Trophoblast cell (in vitro differentiated cells and primary cell): ENCODE results near the gene MLN.

Experiments
- DNase-seq, 2 donors: peaks; one replicate each; pipeline ENCODE4 v3.0.0-alpha.2; 2016
- H2AFZ ChIP-seq: 2 replicates; pipeline ENCODE4 v1.6.1; 2013; ENCODE audit warnings: low read length, moderate library complexity, mild to moderate bottlenecking; ENCODE audit not compliant: insufficient read depth, poor library complexity
- H2AK5ac ChIP-seq: 2 replicates; pipeline ENCODE4 v1.6.1; 2013; ENCODE audit warnings: mild to moderate bottlenecking, low read length
- H2BK120ac ChIP-seq: 2 replicates; pipeline ENCODE4 v1.6.1; 2013; ENCODE audit warnings: low read length, mild to moderate bottlenecking, moderate library complexity; ENCODE audit not compliant: insufficient read depth, poor library complexity
- H2BK12ac ChIP-seq: 2 replicates; pipeline ENCODE4 v1.6.1; 2013; ENCODE audit warnings: mild to moderate bottlenecking, low read length, moderate library complexity
- H2BK5ac ChIP-seq: 2 replicates; pipeline ENCODE4 v1.6.1; 2013; ENCODE audit warnings: low read length, low read depth, moderate library complexity, mild to moderate bottlenecking; ENCODE audit not compliant: poor library complexity
- H3K14ac ChIP-seq: 2 replicates; pipeline ENCODE4 v1.6.1; 2013; ENCODE audit warnings: mild to moderate bottlenecking, low read length
- H3K18ac ChIP-seq: 2 replicates; pipeline ENCODE4 v1.6.1; 2013; ENCODE audit warnings: mild to moderate bottlenecking, low read length
- H3K23ac ChIP-seq: 2 replicates; pipeline ENCODE4 v1.6.1; 2013; ENCODE audit warnings: low read length
- H3K27ac ChIP-seq: 2 replicates; pipeline ENCODE4 v1.5.1; 2013; ENCODE audit warnings: low read depth, mild to moderate bottlenecking, inconsistent platforms, low read length, moderate library complexity
- H3K27me3 ChIP-seq: 2 replicates; pipeline ENCODE4 v1.6.1; 2013; ENCODE audit warnings: inconsistent platforms, mild to moderate bottlenecking, low read length, moderate library complexity; ENCODE audit not compliant: insufficient read depth
- H3K36me3 ChIP-seq, 2 experiments: 1 replicate in 1 of 2; 2 replicates in 1 of 2; pipeline ENCODE4 v1.6.1; 2013; ENCODE audit warnings: low read length in 2 of 2, mild to moderate bottlenecking in 2 of 2, moderate library complexity in 1 of 2; ENCODE audit not compliant: insufficient read depth in 2 of 2, control insufficient read depth in 1 of 2
- H3K4ac ChIP-seq: 2 replicates; pipeline ENCODE4 v1.6.1; 2013; ENCODE audit warnings: low read depth, mild to moderate bottlenecking, low read length, moderate library complexity
- H3K4me1 ChIP-seq, 2 experiments: 1 replicate in 1 of 2; 2 replicates in 1 of 2; pipeline ENCODE4 v1.6.1; 2013; ENCODE audit warnings: low read length in 2 of 2, mild to moderate bottlenecking in 2 of 2, moderate library complexity in 1 of 2; ENCODE audit not compliant: insufficient read depth in 2 of 2, control insufficient read depth in 1 of 2
- H3K4me2 ChIP-seq: 2 replicates; pipeline ENCODE4 v1.6.1; 2013; ENCODE audit warnings: inconsistent platforms, mild to moderate bottlenecking, low read length, moderate library complexity
- H3K4me3 ChIP-seq: 2 replicates; pipeline ENCODE4 v1.5.1; 2013; ENCODE audit warnings: mild to moderate bottlenecking, low read depth, low read length, inconsistent platforms
- H3K79me1 ChIP-seq: one replicate; pipeline ENCODE4 v1.6.1; 2013; ENCODE audit warnings: low read length
- H3K79me2 ChIP-seq: 2 replicates; pipeline ENCODE4 v1.6.1; 2013; ENCODE audit warnings: low read length, mild to moderate bottlenecking; ENCODE audit not compliant: control insufficient read depth, insufficient read depth, poor library complexity
- H3K9ac ChIP-seq: 2 replicates; pipeline ENCODE4 v1.6.1; 2013; ENCODE audit warnings: mild to moderate bottlenecking, low read length
- H3K9me3 ChIP-seq: 2 replicates; pipeline ENCODE4 v1.6.1; 2013; ENCODE audit warnings: low read depth, mild to moderate bottlenecking, control low read depth, inconsistent platforms, low read length; ENCODE audit not compliant: insufficient read depth
- H4K12ac ChIP-seq: 2 replicates; pipeline ENCODE4 v1.6.1; 2013; ENCODE audit warnings: low read depth, mild to moderate bottlenecking, low read length, moderate library complexity
- H4K8ac ChIP-seq: 2 replicates; pipeline ENCODE4 v1.6.1; 2013; ENCODE audit warnings: low read depth, mild to moderate bottlenecking, low read length, moderate library complexity
- H4K91ac ChIP-seq: one replicate; pipeline ENCODE4 v1.6.1; 2013; ENCODE audit warnings: low read depth, mild to moderate bottlenecking, low read length, moderate library complexity
- WGBS: extraction: QIAGEN DNeasy Blood & Tissue Kit; methylation state at CpG from one replicate; pipeline ENCODE4 v1.1.7; 2013; ENCODE audit warnings: missing lambda C conversion rate; ENCODE audit not compliant: insufficient read length, insufficient coverage; ENCODE audit errors: extremely low coverage; 5-methylcytosine and 5-hydroxymethylcytosine counted together

Gene MLN

DNA sequence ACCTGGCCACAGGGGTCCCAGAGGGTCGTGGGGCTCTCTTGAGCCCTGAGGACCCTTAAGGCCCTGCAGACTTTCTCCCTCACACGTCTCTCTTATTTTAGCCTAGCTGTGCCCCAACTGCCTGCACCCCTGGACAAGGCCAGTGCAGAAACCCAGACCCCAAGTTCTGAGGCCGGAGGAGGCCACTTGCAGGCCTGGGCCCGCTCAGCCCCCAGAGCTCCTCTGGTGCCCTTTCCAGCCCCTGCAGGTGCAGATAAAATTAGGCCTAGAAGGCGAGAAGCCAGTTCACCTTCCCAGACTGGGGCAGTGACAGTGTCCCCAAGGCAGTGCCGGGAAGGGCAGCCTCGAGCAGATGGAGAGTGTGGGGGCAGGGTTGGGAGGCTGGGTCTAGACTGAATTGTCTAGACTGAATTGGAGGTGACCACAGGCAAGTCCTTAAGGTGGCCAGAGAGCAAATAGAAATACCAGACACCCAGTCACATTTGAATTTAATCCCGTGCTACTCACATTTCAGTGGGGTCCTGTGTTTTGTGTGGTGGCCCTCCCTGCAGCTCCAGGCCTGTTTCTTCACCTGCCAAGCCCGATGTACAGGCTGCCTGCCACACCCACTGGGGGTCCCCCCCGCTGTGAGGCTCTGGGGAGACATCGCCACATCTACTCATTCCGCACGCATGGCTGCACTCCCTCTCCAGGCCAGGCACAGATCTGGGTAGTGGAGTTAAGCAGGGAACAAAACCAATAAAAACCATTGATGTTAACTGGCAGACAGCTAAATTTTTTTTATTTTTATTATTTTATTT is 48.5 kb downstream of the MLN start:
- Histone ChIP-seq H2BK12ac (no peak overlapping the region), H3K9me3 (no peaks in the 10 kb centered on the region), H3K27me3 (no peaks in the 10 kb centered on the region), H2AFZ (no peak overlapping the region), H2BK5ac (no peak overlapping the region), H3K9ac (no peak overlapping the region), H3K36me3 (no peaks in the 10 kb centered on the region), H3K18ac (no peak overlapping the region), H2AK5ac (no peak overlapping the region), H2BK120ac (no peak overlapping the region), H3K23ac (no peak overlapping the region), H4K8ac (no peak overlapping the region), H4K12ac (no peak overlapping the region), H3K4me3 (no peak overlapping the region), H3K79me1 (no peaks in the 10 kb centered on the region), H3K4me2 (no peak overlapping the region), H4K91ac (no peak overlapping the region), H3K79me2 (no peaks in the 10 kb centered on the region), H3K14ac (no peak overlapping the region), H3K4ac (no peak overlapping the region), H3K4me1 (peaks cover 11 to 16% of the 10 kb centered on the region in 2 experiments), H3K27ac (no peak overlapping the region)
- no peak for DNase-seq
- WGBS: no CpG with 5 or more reads among the region's 13 CpGs

- Histone ChIP-seq H3K79me1 (no peaks in the 10 kb centered on the region), H4K12ac (no peak overlapping the region), H2BK5ac (no peak overlapping the region), H3K9me3 (no peaks in the 10 kb centered on the region), H3K4ac (no peak overlapping the region), H2AK5ac (no peak overlapping the region), H4K8ac (no peak overlapping the region), H3K14ac (no peak overlapping the region), H3K27me3 (no peaks in the 10 kb centered on the region), H3K23ac (no peak overlapping the region), H3K4me2 (no peak overlapping the region), H4K91ac (no peak overlapping the region), H2BK120ac (no peak overlapping the region), H2AFZ (no peak overlapping the region), H3K27ac (no peak overlapping the region), H3K4me1 (peaks cover 11 to 16% of the 10 kb centered on the region in 2 experiments), H3K36me3 (no peaks in the 10 kb centered on the region), H3K4me3 (no peak overlapping the region), H3K79me2 (no peaks in the 10 kb centered on the region), H3K18ac (no peak overlapping the region), H2BK12ac (no peak overlapping the region), H3K9ac (no peak overlapping the region)
- DNase-seq: no peak
- WGBS: no CpG with 5 or more reads among the region's 11 CpGs
Measured at GRCh38 chr6:33754222-33754621, 49.6 kb downstream of the MLN start.

DNA sequence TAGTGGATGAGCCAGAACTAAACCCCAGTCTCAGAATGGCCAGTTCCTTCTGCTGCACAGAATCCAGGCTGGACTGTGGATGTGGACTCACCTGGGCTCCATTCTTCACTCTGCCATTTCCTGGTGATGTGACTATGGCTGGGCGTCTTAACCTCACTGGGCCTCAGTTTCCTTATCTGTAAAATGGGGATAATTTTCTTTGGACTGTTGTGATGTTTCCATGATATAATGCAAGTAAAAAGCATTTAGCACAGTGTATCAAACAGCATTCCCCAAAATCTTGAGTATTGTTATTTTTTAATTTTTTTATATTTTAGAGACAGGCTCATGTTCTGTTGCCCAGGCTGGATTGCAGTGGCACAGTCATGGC is 51.2 kb downstream of the MLN start:
- no peak for DNase-seq
- Histone ChIP-seq H3K79me2 (no peaks in the 10 kb centered on the region), H3K4me3 (no peak overlapping the region), H4K8ac (no peak overlapping the region), H3K18ac (no peak overlapping the region), H3K4me1 (peaks cover 11 to 15% of the 10 kb centered on the region in 2 experiments), H3K14ac (no peak overlapping the region), H4K12ac (no peak overlapping the region), H3K27ac (no peak overlapping the region), H2AFZ (no peak overlapping the region), H3K9me3 (no peaks in the 10 kb centered on the region), H4K91ac (no peak overlapping the region), H3K9ac (no peak overlapping the region), H3K27me3 (no peaks in the 10 kb centered on the region), H3K4ac (no peak overlapping the region), H2AK5ac (no peak overlapping the region), H3K36me3 (no peaks in the 10 kb centered on the region), H2BK5ac (no peak overlapping the region), H3K79me1 (no peaks in the 10 kb centered on the region), H2BK12ac (no peak overlapping the region), H2BK120ac (no peak overlapping the region), H3K23ac (no peak overlapping the region), H3K4me2 (no peak overlapping the region)
- WGBS: no CpG with 5 or more reads among the region's 1 CpG

DNA sequence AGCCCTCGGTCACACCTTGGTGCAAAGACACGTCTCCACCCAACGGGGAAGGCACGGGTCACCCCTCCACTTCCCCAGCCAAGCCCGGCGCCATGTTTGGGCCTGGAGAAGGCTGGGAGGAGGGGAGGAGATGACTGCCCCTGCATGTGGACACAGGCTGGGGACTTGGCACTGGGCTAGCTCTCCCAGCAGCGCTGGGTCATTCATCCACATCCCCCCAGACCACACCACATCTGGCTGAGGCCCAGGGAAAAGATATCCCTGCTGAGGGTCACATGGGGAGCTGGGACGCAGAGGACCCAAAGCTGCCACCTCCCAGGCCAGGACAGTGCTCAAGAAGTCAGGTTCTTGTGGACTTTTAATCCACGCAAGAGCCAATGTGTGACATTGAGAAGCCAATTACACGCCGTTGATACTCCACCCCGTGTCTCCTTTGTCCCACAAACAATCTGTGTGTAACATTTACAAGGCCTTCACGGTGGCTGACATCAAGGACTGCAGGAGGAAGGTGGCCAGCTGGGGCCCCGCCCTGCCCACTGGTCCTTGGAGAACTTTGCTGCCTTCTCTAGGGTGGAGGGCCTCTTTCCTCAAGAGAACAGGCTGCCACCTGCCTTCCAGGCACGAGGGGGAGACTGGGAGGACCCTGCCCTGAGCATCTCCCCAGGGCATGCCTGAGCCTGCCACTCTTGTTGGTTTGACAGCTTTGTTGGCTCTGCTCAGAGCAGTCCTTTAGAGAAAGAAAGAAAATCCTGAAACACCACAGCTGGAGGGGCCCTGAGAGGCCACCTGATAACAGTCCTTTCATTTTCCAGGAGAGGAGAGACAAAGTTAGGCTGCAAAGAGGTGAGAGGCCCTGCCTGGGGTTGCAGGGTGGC is 51.8 kb downstream of the MLN start:
- Histone ChIP-seq H3K18ac (no peak overlapping the region), H3K79me1 (no peaks in the 10 kb centered on the region), H3K27me3 (no peaks in the 10 kb centered on the region), H3K9ac (no peak overlapping the region), H2BK5ac (no peak overlapping the region), H2AFZ (no peak overlapping the region), H2AK5ac (peak overlapping the region; percentile 2), H3K9me3 (no peaks in the 10 kb centered on the region), H4K12ac (no peak overlapping the region), H4K91ac (no peak overlapping the region), H3K4me3 (no peak overlapping the region), H3K36me3 (no peaks in the 10 kb centered on the region), H3K4me2 (no peak overlapping the region), H3K27ac (no peak overlapping the region), H3K4ac (no peak overlapping the region), H3K14ac (no peak overlapping the region), H2BK12ac (no peak overlapping the region), H4K8ac (no peak overlapping the region), H3K79me2 (no peaks in the 10 kb centered on the region), H3K4me1 (peaks cover 11 to 17% of the 10 kb centered on the region in 2 experiments), H3K23ac (no peak overlapping the region), H2BK120ac (no peak overlapping the region)
- no CpG with 5 or more reads among the region's 15 CpGs for WGBS
- DNase-seq: no peak
